Measurements from ENCODE around the gene TNIK. TPM values are rescaled to one million over a fixed set of nuclear protein-coding genes. Genes with fewer than 3 reads are reported as not detected.

TNIK gene
- total and polyA plus RNA-seq, 2 donors from 2014 or later = 3.6 to 48.9 TPM

GRCh38 chr3:171389491-171389890 is 70.7 kb downstream of the TNIK start:
- FAIRE-seq (no peak), DNase-seq (no peak)
- H3K36me3 ChIP-seq (ENCODE audit: control insufficient read depth in 2 of 3, insufficient read depth in 3 of 3, low read length in 3 of 3) = no peaks in the 10 kb centered on the region
- peaks cover 0 to 3% (median 0%) of the 10 kb centered on the region in 3 donors for H3K4me1 ChIP-seq (ENCODE audit: control insufficient read depth in 2 of 3, insufficient read depth in 2 of 3, low read depth in 1 of 3, low read length in 3 of 3)
- no peaks in the 10 kb centered on the region for H3K9me3 ChIP-seq (ENCODE audit: control insufficient read depth in 2 of 3, insufficient read depth in 1 of 3, low read length in 3 of 3)
- TF ChIP-seq, protein P1, sequence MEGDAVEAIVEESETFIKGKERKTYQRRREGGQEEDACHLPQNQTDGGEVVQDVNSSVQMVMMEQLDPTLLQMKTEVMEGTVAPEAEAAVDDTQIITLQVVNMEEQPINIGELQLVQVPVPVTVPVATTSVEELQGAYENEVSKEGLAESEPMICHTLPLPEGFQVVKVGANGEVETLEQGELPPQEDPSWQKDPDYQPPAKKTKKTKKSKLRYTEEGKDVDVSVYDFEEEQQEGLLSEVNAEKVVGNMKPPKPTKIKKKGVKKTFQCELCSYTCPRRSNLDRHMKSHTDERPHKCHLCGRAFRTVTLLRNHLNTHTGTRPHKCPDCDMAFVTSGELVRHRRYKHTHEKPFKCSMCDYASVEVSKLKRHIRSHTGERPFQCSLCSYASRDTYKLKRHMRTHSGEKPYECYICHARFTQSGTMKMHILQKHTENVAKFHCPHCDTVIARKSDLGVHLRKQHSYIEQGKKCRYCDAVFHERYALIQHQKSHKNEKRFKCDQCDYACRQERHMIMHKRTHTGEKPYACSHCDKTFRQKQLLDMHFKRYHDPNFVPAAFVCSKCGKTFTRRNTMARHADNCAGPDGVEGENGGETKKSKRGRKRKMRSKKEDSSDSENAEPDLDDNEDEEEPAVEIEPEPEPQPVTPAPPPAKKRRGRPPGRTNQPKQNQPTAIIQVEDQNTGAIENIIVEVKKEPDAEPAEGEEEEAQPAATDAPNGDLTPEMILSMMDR (IDR thresholded peaks at IDR 0.05; ENCODE audit: borderline replicate concordance, extremely low read depth, insufficient read depth) = no peak
- H3K27ac ChIP-seq (ENCODE audit: low read depth in 2 of 2, low read length in 2 of 2) = no peak overlapping the region
- no peak overlapping the region for H3K4me3 ChIP-seq (ENCODE audit: low read length in 3 of 3)
- no peaks in the 10 kb centered on the region for H3K27me3 ChIP-seq (ENCODE audit: control insufficient read depth, insufficient read depth, low read length)
- H3K9ac ChIP-seq (ENCODE audit: low read length in 3 of 3) = no peak overlapping the region
- intact Hi-C loops (cut with DNase I) = no loop called here

DNA sequence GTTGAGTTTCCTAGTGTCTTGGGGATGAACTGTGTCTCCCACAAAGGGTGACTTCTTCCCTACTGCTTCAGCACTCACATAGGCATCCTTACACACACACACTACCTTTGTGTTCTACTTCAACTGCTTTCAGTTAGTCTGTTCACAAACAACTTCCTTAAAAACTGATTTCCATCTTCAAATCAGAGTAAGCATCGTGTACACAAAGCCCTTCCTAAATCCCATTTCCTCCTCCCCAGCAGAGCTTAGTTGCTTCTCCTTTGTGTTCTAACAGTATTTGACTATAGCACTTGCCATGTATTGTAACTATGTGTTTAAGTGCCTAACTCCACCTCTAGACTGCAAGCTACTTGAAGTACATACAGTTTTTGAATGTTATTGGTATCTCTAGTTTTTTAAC is 71.7 kb downstream of the TNIK start:
- no peak for FAIRE-seq

DNA sequence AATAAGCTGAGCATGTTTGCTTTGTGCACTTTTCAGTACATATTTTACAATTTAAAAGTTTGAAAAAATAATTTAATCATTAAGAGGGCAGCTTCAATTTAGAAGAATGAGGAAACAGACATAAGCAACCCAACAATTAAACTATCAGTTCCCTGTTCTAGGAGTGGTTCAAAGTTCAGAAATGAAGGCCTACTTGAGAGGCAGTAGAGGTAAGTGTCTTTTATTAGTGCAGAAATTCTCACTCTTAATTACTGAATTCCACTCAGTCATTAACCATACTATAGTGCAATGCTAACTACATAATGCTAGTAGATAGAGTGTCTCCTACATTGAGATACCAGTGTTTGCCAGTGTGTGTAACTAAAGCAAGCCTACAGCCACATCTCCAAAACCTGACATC is 73.1 kb downstream of the TNIK start:
- Histone ChIP-seq H3K36me3 (ENCODE audit: control insufficient read depth in 2 of 3, insufficient read depth in 3 of 3, low read length in 3 of 3) (no peaks in the 10 kb centered on the region), H3K27ac (ENCODE audit: low read depth in 2 of 2, low read length in 2 of 2) (no peak overlapping the region), H3K4me1 (ENCODE audit: control insufficient read depth in 2 of 3, insufficient read depth in 2 of 3, low read depth in 1 of 3, low read length in 3 of 3) (peaks cover 0 to 3% (median 0%) of the 10 kb centered on the region in 3 donors), H3K9ac (ENCODE audit: low read length in 3 of 3) (no peak overlapping the region), H3K27me3 (ENCODE audit: control insufficient read depth, insufficient read depth, low read length) (no peaks in the 10 kb centered on the region), H3K9me3 (ENCODE audit: control insufficient read depth in 2 of 3, insufficient read depth in 1 of 3, low read length in 3 of 3) (no peaks in the 10 kb centered on the region), H3K4me3 (ENCODE audit: low read length in 3 of 3) (no peak overlapping the region)
- TF ChIP-seq, protein P1 (IDR thresholded peaks at IDR 0.05; ENCODE audit: borderline replicate concordance, extremely low read depth, insufficient read depth) = no peak
- DNase-seq = no peak
- intact Hi-C loops (cut with DNase I) = no loop called here
- no peak for FAIRE-seq

More for the DNA sequence above, 71.7 kb downstream of the TNIK start:
- TF ChIP-seq, protein P1 (IDR thresholded peaks at IDR 0.05; ENCODE audit: borderline replicate concordance, extremely low read depth, insufficient read depth) = no peak
- no peak for DNase-seq
- Histone ChIP-seq H3K27me3 (ENCODE audit: control insufficient read depth, insufficient read depth, low read length) (no peaks in the 10 kb centered on the region), H3K4me1 (ENCODE audit: control insufficient read depth in 2 of 3, insufficient read depth in 2 of 3, low read depth in 1 of 3, low read length in 3 of 3) (peaks cover 0 to 3% (median 0%) of the 10 kb centered on the region in 3 donors), H3K9ac (ENCODE audit: low read length in 3 of 3) (no peak overlapping the region), H3K9me3 (ENCODE audit: control insufficient read depth in 2 of 3, insufficient read depth in 1 of 3, low read length in 3 of 3) (no peaks in the 10 kb centered on the region), H3K36me3 (ENCODE audit: control insufficient read depth in 2 of 3, insufficient read depth in 3 of 3, low read length in 3 of 3) (no peaks in the 10 kb centered on the region), H3K4me3 (ENCODE audit: low read length in 3 of 3) (no peak overlapping the region), H3K27ac (ENCODE audit: low read depth in 2 of 2, low read length in 2 of 2) (no peak overlapping the region)
- intact Hi-C loops (cut with DNase I) = no loop called here

- no peak for FAIRE-seq
- DNase-seq = no peak
- Histone ChIP-seq H3K27ac (ENCODE audit: low read depth in 2 of 2, low read length in 2 of 2) (no peak overlapping the region), H3K36me3 (ENCODE audit: control insufficient read depth in 2 of 3, insufficient read depth in 3 of 3, low read length in 3 of 3) (no peaks in the 10 kb centered on the region), H3K9me3 (ENCODE audit: control insufficient read depth in 2 of 3, insufficient read depth in 1 of 3, low read length in 3 of 3) (no peaks in the 10 kb centered on the region), H3K4me3 (ENCODE audit: low read length in 3 of 3) (no peak overlapping the region), H3K9ac (ENCODE audit: low read length in 3 of 3) (no peak overlapping the region), H3K4me1 (ENCODE audit: control insufficient read depth in 2 of 3, insufficient read depth in 2 of 3, low read depth in 1 of 3, low read length in 3 of 3) (no peaks in the 10 kb centered on the region), H3K27me3 (ENCODE audit: control insufficient read depth, insufficient read depth, low read length) (no peaks in the 10 kb centered on the region)
- intact Hi-C loops (cut with DNase I) = no loop called here
- TF ChIP-seq, protein P1 (IDR thresholded peaks at IDR 0.05; ENCODE audit: borderline replicate concordance, extremely low read depth, insufficient read depth) = no peak
Measured at GRCh38 chr3:171385086-171385485, 75.1 kb downstream of the TNIK start.

Measured in kidney (tissue), 14 donors.